Measurements from ENCODE around the gene ACAP3. TPM values are rescaled to one million over a fixed set of nuclear protein-coding genes. Genes with fewer than 3 reads are reported as not detected.

ACAP3 gene
- total RNA-seq, 1 donor from 2014 or later, result 51.3 TPM

DNA sequence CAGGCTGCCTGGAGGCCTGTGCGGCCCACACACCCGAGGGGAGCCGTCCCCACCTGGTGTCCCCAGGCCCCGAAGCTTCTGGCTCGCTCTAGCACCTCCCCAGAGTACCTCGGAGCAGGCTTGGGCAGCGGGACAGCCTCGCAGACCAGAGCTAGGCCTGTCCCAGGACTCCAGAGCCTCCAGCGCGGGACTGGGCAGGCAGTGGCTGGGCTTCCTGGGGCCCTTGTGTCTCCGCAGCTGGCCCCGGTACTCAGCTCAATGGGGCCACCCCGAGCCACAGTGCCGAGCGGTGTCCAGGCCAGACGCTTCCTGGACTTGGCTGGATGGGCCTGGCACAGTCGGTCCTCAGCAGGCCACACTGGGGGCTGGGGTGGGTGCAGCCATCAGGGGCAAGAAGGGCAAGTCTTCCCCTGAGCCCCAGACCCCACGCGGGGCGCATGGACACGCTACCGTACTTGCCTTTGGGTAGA, 22.6 kb downstream of the ACAP3 start:
- no peak for DNase-seq

DNA sequence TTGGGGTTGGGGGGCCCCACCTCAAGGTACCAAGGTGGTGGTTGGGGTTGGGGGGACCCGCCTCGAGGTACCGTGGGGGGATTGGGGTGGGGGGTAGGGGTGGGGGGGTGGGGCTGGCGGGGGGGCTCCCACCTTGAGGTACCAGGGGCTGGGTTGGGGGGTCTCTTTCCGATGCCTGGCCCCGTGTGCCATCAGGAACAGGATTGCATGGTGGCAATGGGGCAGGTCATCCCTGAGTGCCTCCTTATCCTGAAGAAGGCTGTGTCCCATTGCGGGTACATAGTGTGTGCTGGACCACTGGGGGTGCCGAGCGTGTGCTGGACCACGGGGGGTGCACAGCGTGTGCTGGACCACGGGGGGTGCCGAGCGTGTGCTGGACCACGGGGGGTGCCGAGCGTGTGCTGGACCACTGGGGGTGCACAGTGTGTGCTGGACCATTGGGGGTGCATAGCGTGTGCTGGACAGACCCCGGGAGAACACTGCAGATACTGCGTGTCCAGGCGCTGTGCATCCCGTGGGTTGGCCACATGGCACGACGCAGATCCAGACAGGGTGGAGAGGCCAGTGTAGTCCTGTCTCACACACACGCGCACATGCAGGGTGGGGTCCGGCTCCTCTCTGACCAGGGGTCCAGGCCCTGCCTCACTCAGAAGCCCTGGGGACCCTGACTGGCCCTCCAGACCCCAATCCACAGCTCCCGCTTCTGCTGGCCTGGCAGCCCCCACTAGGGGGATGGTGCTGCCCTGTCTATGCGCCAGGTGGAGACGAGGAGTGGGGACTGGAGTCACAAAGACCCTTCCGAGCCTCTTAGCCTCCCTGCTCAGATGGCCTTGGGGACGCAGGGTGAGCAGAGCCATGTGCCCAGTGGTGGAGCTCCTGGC, 23.3 kb downstream of the ACAP3 start:
- no peak for DNase-seq

DNA sequence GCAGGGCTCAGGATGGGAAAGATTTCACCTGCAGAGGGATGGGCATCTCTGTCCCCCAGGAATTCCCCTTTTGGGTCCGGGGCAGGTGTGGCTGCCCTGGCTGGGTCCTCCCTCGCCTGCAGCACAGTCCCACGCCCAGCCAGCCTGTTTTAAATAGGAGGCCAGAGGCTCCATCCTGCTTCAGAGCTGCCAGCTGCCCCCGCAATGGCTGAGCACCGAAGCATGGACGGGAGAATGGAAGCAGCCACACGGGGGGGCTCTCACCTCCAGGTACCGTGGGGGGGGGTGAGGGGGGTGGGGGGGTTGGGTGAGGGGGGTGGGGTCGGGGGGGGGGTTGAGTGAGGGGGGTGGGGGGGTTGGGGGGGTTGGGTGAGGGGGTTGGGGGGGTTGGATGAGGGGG, 23.9 kb downstream of the ACAP3 start:
- no peak for DNase-seq

DNA sequence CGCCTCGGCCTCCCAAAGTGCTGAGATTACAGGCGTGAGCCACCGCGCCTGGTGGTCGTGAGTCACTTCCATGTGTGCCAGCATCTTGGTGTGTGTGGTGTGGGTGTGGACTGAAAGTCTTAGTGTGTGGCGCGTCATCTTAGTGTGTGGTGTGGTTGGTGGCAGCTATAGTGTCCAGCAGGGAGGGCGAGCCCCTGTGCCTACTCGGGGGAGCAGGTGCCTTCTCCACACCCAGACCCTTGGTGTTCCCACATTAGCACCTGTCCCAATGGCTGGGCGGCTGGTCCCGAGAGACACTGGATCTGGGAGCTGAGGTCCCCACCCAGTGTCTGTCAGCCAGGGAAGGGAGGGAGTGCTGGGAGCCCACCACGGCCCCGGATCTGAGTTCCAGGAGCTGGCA, 24.7 kb downstream of the ACAP3 start:
- DNase-seq, result no peak

DNA sequence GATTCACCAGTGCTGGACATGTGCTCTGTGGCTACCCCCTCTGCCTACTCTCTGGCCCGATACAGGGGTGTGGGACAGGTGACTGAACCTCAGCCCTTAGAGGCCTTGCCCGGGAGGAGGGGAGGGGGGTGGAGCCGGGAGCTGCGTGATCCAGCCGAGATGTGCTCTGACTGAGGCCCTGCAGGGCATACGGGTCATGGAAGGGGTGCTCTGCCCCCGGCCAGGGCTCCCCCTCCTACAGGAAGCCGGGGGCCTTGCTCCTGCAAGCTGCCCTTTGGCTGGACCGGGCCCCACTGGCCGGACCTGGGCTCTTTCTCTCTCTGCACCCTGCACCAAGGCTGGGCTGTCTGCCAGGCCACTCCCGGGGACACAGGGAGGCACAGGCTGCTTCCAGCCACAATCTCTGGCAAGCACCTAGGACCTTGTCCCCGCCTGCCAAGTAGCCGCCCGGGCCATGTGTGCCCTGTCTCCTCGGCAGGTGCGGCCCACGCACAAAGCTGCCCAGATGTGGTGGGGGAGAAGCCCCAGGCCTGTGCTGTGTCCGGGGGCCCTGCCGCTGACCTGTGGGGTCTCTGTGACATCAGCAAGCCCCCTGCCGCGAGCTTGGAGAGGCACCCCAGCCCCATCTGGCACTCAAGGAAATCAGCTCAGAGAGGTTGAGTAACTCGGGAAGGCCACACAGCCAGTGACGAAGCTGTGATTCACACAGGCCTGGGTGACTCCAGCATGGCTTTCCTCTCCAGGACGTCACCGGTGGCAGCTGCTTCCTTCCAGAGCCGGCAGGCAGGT, 26.0 kb downstream of the ACAP3 start:
- DNase-seq, result no peak

DNA sequence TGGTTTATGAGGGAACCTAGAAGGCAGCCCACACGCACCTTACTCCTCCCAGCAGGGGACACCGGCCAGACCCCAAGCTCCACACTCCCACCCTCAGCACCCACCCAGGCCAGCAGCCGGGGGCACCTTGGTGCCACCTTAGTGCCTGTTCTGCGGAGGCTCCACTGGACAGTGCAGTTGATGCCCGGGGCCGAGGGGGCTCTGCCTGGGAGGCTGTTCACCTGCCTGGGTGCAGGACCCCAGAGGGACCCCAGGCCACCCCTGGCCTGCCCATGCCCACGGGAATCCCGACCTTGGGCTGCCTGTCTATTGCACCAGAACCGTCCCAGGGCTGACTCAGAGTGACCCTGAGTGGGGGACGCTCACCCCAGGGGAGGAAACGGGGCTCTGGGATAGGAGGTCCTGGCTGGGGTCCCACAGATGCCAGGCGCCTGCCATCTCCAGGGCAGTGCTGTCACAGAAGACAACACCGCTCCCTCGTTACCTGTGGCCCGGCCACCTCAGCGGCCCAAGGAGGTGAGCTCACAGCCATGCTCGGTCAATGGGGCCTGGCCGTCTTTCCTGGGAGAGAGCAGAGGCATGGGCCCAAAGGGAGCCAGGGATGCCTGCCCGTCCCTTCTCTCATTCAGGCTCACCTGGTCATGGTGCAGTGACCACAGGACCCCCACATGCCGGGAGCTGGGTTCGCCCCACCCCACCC, 26.8 kb downstream of the ACAP3 start:
- no peak for DNase-seq

DNA sequence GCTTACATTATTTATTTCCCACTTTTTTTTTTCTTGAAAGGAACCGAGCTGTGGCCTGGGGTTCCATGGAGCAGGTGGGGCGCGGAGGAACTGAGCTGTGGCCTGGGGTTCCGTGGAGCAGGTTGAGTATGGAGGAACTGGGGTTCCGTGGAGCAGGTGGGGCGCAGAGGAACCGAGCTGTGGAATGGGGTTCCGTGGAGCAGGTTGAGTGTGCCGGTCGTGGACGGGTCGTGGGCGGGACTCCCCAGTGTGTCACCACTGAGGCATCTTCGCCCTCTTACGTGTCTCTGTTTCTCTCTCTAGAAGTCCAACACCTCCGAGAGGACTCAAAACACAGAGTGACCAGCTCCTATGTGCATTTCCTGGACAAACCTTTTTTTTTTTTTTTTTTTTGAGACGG, 28.7 kb downstream of the ACAP3 start:
- no peak for DNase-seq

DNA sequence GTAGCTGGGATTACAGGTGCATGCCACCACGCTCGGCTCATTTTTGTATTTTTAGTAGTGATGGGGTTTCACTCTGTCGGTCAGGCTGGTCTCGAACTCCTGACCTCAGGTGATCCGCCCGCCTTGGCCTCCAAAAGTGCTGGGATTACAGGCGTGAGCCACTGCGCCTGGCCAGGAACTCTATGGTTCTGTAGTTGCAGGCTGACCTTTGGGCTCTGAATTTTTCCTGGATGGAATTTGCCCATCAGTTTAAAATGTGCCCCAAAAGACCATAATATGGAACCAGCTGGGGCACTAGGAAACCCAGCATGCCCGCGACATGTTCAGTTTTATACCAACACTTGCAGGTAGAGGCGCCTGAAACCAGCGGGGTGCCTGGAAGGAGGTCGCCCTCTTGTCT, 29.1 kb downstream of the ACAP3 start:
- DNase-seq, result no peak

DNA sequence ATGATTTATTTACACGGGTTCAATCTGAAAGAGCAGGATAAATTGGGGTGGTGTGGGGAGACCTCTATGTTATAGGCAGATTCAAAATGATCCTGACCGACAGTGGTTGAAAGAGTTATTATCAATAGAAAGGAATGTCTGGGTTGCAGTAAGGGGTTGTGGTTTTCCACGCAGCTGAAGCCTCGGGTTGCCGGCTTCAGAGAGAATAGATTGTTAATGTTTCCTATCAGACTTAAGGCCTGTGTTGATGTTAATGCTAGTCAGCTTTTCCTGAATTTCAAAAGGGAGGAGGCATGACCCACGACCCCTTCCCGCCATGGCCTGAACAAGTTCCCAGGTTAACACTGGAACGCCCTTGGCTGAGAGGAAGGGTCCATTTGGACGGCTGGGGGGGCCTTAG, 31.9 kb downstream of the ACAP3 start:
- DNase-seq, result no peak

DNA sequence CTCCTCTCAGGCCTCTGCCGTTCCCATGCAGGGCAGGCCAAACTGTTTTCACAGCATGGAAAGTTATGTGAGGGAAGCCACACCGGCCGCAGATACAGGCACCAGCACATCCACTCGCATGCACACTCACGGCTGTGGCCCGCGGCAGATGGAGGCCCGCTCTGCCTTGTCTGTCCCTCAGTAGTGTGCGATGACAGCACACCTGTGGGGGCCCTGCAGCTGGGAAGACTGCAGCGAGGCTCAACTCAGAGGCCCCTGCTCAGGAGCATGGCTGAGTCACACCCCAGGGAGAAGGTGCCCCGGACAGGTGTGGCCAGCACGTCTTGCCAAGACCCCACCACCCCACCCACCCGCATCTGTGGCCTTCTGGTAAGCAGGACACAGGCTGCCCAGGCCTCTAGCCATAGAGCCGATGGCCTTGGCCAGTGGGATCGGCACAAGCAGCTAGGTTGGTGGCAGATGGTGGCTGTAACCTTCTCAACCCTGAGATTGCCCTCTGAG, 32.7 kb downstream of the ACAP3 start:
- no peak for DNase-seq

DNA sequence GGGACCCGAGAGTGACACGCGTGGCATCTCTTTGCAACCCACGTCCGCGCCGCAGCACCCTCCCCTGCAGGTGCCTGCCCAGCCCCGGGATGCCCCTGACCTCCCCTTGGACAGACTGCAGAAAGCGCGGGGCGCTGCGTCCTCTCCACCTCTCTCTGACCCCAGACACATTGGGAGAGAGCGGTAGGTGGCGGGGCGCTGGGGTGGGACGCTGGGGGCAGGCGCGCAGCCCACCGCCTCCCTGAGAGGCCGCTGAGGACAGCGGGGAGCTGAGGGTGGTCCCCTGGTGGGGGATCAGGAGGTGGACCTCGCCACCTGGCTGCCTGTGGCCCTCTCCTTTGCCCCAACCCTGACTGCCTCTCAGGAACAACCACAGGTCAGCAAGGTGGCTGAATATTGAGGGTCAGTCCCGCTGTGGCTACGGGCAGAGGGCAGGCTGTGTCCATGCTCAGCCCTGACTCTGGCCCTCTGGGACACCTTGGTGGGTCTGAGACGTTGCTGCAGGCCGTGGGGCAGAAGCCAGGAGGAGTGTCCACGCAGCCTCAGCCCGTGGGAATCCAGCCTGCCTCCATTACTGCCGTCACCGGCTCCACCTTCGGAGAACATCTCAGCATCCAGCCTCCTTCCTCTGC, 33.3 kb downstream of the ACAP3 start:
- no peak for DNase-seq

DNA sequence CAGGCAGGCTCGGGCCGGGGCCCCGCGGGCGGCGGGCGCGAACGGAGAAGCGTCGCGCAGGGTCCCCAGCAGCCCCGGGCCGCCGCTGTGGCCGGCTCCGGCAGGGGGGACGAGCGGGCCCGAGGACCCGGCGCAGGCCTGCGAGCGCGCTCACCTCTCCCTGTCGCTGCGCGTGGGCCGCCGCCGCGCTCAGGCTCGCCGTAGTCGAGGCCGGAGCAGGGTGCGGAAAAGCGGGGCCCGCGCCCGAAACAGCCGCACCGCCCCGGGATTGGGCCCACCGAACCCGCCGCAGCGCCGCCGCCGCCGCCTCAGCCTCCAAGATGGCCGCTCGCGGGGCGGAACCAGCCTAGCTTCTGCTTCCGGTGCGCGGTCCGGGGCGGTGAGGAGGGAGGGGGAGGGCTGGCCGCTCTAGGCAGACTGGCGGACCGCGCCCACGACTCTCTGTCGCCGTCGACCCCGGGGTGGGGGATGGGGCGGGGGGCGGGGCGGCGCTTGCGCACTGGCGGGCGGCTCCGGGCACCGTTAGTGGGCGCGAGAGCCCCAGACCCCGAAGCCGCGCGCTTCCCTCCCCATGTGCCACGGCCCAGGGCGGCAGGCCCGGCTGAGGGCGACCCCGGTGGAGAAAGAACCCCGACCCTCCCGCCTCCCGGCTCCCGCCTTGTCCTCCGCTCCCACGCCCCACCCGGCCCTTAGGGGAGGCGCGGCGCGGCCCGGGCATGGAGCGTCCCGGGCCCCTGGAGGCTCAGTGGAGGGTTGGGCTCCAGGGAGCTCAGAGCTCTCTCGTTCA, 34.0 kb downstream of the ACAP3 start, which contains the start of gene UBE2J2:
TSS of gene UBE2J2 (minus strand) at position 343 of the 787 bp plus-strand sequence. CDS start 5,862 bp downstream, outside the sequence.
- peak; percentile 93 for DNase-seq

DNA sequence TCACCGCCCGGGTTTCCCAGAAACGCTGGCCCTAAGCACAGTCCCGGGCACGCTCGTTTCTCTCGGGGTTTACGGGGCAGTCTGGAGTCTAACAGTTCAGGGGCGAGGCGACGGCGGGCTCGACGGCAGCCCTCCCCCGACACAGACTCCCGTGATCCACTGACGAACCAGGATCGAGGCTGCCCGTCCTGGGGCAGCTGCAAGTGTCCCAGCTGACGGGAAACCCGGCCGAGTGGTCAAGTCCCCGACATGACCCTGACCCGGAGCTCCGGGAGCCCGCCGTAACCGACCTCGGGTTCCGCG, 34.6 kb downstream of the ACAP3 start:
- DNase-seq, result no peak

DNA sequence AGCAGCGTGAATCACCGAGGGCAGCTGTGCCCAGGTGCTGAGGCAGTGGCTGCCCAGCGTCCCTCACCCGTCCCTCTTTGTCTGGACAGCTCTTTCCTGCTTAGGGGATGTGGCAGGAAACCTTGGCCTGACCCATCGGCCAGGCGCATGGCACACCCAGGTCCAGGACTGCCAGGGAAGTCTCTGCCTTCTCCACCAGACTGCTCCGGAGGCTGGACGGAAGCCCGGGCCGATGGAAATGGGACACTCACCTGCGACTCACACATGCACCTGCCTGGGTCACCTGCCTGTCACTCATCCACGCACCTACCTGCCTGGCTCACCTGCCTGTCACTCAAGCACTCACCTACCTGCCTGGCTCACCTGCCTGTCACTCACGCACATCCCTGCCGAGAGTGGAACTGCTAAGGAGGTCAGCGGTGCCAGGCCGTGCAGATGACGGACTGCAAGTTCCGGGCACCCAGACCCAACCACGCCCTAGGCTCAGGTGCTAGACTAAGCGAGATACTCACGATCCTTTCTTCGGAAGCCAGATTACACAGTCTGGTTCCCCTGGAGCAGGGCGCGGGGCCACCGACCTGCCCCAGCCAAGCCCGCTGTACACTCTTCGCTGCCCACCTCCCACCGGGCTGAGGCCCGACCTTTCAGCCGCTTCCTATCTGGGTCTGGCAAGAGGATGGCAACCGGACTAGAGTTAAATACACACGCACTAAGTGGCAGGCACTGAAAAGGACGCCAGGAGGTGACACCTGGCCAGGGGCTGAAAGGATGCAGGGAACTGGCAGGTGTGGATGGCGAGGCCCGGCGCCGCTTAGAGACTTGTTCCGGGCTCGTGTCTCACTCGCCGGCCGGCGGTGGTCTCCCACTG, 35.2 kb downstream of the ACAP3 start:
- DNase-seq, result no peak

DNA sequence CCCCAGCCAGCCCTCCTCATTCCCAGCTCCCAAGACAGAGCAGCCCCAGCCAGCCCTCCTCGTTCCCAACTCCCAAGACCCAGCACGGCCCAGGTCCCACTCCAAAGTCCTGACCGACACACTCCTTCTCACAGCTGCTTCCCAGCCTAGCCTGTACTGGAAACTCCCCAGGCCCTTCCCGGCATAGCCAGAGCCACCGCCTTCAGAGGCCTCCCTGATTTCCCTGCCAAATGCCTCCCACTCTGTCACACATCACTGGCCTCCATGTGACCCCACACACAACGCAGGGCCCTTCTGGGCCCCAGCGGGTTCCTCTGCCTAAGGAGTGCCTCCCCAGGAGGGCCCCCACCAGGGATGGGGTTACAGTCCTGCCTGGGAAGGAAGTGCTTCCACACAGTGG, 36.9 kb downstream of the ACAP3 start:
- DNase-seq, result no peak

DNA sequence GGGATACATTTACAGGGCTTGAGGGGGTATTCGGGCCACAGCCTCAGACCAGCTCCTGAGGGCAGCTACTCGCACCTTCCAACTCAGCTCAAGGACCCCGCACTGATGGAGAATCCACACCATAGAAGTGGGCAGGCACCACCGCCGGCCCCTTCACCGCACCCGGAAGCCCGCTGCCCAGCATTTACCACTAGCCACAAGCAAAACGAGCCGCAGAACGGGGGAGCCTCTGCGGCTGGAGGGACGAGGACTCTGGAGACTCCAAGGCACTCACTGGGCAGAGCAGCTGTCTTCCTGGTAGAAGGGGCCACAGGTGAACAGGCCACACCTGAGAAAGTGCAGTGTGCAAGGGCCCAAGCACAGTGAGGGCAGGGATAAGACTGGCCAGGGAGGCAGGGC, 39.4 kb downstream of the ACAP3 start:
- DNase-seq, result no peak

DNA sequence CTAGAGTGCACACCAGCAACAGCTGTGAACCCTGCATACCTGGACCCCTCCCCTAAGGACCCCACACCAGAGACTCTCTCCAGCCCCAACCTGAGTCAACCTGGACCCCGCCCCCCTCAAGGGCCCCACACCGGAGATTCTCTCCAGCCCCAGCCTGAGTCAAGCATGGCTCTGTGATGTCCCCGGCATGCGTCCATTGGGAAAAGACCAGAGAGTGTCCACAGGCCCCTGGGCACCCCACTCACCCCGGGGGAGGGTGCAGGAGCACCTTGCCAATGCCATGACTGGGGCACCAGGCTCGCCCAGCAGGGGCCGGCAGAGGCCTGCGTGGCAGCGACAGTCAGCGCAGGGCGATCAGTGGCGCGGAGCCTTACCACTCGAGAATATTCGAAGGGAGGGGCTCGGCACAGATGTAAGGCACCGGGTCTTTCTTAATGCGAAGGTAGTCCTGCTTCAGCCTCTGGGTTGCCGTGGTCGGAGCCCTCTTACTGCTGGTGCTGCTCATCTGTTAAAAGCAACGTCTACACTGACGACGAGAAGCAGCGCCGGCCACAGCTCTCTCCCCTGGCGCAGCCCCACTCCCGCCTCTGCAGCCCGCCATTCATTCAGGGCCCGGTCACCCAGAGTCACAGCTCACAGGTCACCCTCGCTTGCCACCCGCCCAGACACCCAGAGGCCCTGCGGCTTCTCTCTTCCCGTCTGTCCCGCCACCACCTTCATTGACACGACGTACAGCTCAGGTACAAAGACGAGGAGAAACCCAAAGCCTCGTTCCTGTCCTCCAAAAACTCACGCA, 40.0 kb downstream of the ACAP3 start:
- no peak for DNase-seq

DNA sequence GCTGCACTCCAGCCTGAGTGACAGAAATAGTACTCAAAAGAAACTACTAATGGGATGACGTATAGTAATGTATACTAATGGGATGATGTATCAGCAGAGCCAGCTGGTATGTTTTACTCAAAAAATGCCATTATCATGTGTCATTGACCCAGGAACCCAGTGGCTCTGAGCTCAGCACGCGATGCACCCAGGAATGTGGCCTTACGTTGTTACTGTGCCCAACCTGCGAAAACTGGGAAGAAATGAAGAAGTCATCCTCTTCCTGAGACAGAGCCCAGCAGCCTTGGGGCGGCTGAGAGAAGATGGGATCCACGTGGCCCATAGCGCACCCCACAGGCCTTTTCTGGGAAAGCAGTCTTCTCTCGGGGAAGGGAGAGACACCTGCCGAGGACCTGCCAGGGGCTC, 42.9 kb downstream of the ACAP3 start:
- DNase-seq, result no peak

DNA sequence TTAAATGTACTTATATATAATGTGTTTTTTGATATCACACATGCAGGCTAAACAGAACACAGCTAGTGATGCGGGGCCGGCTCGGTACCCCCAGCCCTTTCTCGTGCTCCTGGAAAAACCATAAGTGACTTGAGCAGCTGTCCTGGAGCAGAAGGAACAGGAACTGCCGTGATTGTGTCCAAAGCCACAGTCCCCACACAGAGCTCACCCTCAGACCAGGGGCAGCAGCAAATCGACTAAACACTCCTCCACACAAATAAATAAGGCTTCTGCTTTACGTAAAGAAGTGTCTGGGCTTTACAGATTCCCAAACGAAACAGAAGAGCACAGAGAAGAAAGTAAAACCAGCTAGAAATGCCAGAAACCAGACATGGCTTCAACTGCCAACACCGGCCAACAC, 43.7 kb downstream of the ACAP3 start:
- no peak for DNase-seq

DNA sequence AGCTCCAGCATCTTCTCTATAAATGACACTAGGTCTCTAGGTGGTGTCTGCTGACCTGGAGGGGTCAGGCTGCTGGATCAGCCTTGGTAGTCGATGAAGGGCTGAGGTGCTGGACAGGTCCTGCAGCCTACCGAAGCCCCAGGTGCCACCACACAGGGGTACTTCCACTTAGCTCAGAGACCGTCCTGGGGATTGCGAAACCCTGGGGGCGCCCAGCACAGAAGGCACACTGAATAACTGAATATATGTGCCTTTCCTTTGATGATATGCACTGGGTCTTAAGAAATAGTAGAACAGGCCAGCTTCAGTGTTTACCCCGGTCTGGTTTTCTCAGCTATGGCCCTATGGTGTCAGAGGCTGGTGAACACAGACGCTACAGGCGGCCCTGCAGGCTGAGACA, 45.0 kb downstream of the ACAP3 start:
- DNase-seq, result no peak

All from occipital lobe (tissue), 2 donors.